Fibroblast of skin of back (primary cell): ENCODE measurements around the gene NT5DC1.
A peak's percentile ranks its signal among the peaks of the same experiment; 100 is the strongest.

Source experiments
- DNase-seq: peaks from one replicate; pipeline ENCODE4 v3.0.0-alpha.2; 2013

NT5DC1 gene

GRCh38 chr6:116196841-116197240 is 96.2 kb downstream of the NT5DC1 start:
- no peak for DNase-seq

GRCh38 chr6:116200619-116201249 is 100.1 kb downstream of the NT5DC1 start:
- no peak for DNase-seq

- no peak for DNase-seq
Measured at GRCh38 chr6:116201538-116201937, 100.9 kb downstream of the NT5DC1 start.

GRCh38 chr6:116205281-116205680 is 104.6 kb downstream of the NT5DC1 start:
- no peak for DNase-seq

- DNase-seq, result no peak
Measured at GRCh38 chr6:116206231-116206903, 105.7 kb downstream of the NT5DC1 start.

- no peak for DNase-seq
Measured at GRCh38 chr6:116208056-116208785, 107.6 kb downstream of the NT5DC1 start.

GRCh38 chr6:116210316-116210715 is 109.7 kb downstream of the NT5DC1 start:
- DNase-seq, result no peak

- DNase-seq, result peak; percentile 39
Measured at GRCh38 chr6:116210750-116211425, 110.2 kb downstream of the NT5DC1 start.

GRCh38 chr6:116214681-116215080 is 114.0 kb downstream of the NT5DC1 start:
- DNase-seq, result no peak

GRCh38 chr6:116215414-116215813 is 114.8 kb downstream of the NT5DC1 start:
- DNase-seq, result no peak

- peak; percentile 65 for DNase-seq
Measured at GRCh38 chr6:116217069-116217468, 116.4 kb downstream of the NT5DC1 start.

- peak; percentile 25 for DNase-seq
Measured at GRCh38 chr6:116218172-116218633, 117.5 kb downstream of the NT5DC1 start.

- no peak for DNase-seq
Measured at GRCh38 chr6:116218866-116219265, 118.2 kb downstream of the NT5DC1 start.

- DNase-seq, result peak; percentile 75
Measured at GRCh38 chr6:116221067-116221466, 120.4 kb downstream of the NT5DC1 start.

GRCh38 chr6:116221911-116222310 is 121.3 kb downstream of the NT5DC1 start:
- DNase-seq, result peak; percentile 49

- no peak for DNase-seq
Measured at GRCh38 chr6:116223355-116223754, 122.7 kb downstream of the NT5DC1 start.

GRCh38 chr6:116229287-116229913 is 128.7 kb downstream of the NT5DC1 start:
- peak; percentile 95 for DNase-seq

- no peak for DNase-seq
Measured at GRCh38 chr6:116234689-116235088, 134.0 kb downstream of the NT5DC1 start.

- DNase-seq, result peak; percentile 73
Measured at GRCh38 chr6:116238083-116238482, 137.4 kb downstream of the NT5DC1 start.

GRCh38 chr6:116239256-116239655 is 138.6 kb downstream of the NT5DC1 start:
- no peak for DNase-seq

GRCh38 chr6:116239856-116240255 is 139.2 kb downstream of the NT5DC1 start:
- no peak for DNase-seq

GRCh38 chr6:116244284-116244683 is 143.6 kb downstream of the NT5DC1 start:
- DNase-seq, result no peak

- DNase-seq, result peak; percentile 69
Measured at GRCh38 chr6:116246089-116246488, 145.4 kb downstream of the NT5DC1 start.
